ENCODE results near the gene MED22. TPM values are rescaled to one million over a fixed set of nuclear protein-coding genes. Genes with fewer than 3 reads are reported as not detected.

Gene MED22
- total RNA-seq, 4 donors from 2014 or later, result 21.5 to 50.5 (median 25.4) TPM

DNA sequence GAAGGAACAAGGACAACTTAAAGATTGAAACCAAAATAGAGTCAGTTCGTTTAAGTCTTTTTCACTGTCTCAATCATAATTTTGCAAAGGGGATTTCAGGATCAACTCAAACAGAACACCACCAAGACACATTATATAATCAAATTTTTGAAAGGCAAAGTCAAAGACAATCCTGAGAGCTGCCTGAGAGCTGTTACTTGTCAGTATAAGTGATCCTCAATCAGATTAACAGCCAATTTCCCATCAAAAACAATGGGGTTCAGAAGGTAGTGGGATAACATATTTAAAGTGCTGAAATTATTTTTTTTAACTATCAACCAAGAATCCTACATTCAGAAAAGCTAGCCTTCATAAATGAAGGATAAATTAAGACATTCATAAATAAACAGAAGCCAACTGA, 53.7 kb downstream of the MED22 start:
- no peaks in the 10 kb centered on the region for H3K4me1 ChIP-seq
- DNase-seq, result no peak
- WGBS, 2 donors (ENCODE audit: low coverage in 1 of 2), result 60 to 64% methylated on average over 1 of the region's 1 CpG
- no peak for TF ChIP-seq POLR2A (IDR thresholded peaks at IDR 0.05)
- TF ChIP-seq, protein P1, sequence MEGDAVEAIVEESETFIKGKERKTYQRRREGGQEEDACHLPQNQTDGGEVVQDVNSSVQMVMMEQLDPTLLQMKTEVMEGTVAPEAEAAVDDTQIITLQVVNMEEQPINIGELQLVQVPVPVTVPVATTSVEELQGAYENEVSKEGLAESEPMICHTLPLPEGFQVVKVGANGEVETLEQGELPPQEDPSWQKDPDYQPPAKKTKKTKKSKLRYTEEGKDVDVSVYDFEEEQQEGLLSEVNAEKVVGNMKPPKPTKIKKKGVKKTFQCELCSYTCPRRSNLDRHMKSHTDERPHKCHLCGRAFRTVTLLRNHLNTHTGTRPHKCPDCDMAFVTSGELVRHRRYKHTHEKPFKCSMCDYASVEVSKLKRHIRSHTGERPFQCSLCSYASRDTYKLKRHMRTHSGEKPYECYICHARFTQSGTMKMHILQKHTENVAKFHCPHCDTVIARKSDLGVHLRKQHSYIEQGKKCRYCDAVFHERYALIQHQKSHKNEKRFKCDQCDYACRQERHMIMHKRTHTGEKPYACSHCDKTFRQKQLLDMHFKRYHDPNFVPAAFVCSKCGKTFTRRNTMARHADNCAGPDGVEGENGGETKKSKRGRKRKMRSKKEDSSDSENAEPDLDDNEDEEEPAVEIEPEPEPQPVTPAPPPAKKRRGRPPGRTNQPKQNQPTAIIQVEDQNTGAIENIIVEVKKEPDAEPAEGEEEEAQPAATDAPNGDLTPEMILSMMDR (IDR thresholded peaks at IDR 0.05), result no peak
- TF ChIP-seq POLR2AphosphoS5 (IDR thresholded peaks at IDR 0.05), result no peak
- TF ChIP-seq EP300 (IDR thresholded peaks at IDR 0.05; ENCODE audit: low read depth), result no peak
- H3K36me3 ChIP-seq, result no peaks in the 10 kb centered on the region
- peaks cover 3% of the 10 kb centered on the region for H3K27me3 ChIP-seq
- no peak overlapping the region for H3K27ac ChIP-seq
- intact Hi-C loops (cut with DNase I; ENCODE audit: low total_unique reads) (loop anchor here (5.0 kb wide), 1 partner anchor 1197 kb away; no protein-coding TSS in a partner anchor), in situ Hi-C loops (cut with MboI; ENCODE audit: low pct_ligation_motif_present in 1 of 4, low pct_unique_long_range_greater_than_20kb in 1 of 4, low sequenced_read_pairs in 3 of 4) (no loop called here)
- peaks cover 9% of the 10 kb centered on the region in 2 donors for H3K9me3 ChIP-seq
- no peak overlapping the region for H3K4me3 ChIP-seq

DNA sequence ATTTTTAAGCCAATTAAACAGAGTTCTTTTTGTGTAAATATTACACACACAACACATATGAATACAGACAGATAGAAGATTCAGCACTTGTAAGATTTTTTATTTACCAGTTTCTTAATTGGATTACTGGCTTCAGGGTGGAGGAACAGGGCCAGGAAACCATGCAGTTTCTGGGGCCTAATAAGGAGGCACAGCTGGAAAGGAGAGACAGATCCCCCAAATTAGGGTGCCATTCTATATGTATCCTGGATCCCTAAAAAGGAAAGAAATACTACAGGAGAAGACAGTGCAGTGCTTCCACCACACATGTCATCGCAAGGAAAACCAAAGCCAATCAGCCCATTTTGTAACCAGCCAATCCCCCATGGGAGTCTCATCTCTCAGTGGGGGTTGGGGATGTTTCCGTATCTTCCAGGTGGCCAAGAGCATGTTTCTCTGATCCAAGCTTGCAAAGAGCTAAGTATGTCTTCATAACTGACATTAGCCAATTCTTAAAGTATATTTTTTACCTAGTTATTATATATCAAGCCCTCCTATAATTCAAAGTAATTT, 57.1 kb downstream of the MED22 start:
- Histone ChIP-seq H3K4me1 (no peaks in the 10 kb centered on the region), H3K36me3 (no peaks in the 10 kb centered on the region), H3K27me3 (peaks cover 3% of the 10 kb centered on the region), H3K4me3 (no peak overlapping the region), H3K27ac (no peak overlapping the region), H3K9me3 (peaks cover 9% of the 10 kb centered on the region in 2 donors)
- intact Hi-C loops (cut with DNase I; ENCODE audit: low total_unique reads) (loop anchor here (5.0 kb wide), 1 partner anchor 1194 kb away; no protein-coding TSS in a partner anchor), in situ Hi-C loops (cut with MboI; ENCODE audit: low pct_ligation_motif_present in 1 of 4, low pct_unique_long_range_greater_than_20kb in 1 of 4, low sequenced_read_pairs in 3 of 4) (no loop called here)
- TF ChIP-seq POLR2AphosphoS5 (IDR thresholded peaks at IDR 0.05) (no peak), POLR2A (IDR thresholded peaks at IDR 0.05) (no peak), EP300 (IDR thresholded peaks at IDR 0.05; ENCODE audit: low read depth) (no peak)
- TF ChIP-seq, protein P1 (IDR thresholded peaks at IDR 0.05), result no peak
- 87 to 100% methylated on average over 1 to 2 of the region's 2 CpGs for WGBS, 2 donors (ENCODE audit: low coverage in 1 of 2)
- DNase-seq, result no peak

Small RNA genes within 50 kb of the gene (small RNA-seq; reads per million reads assigned to genes)
- gene RF00019, result 0 reads per million in 4 donors
- 0 reads per million in 4 donors for gene SNORD24
- 0 reads per million in 4 donors for gene SNORD36A
- 0 reads per million in 4 donors for gene SNORD36B
- gene SNORD36C, result 0 reads per million in 4 donors

Other genes starting within 250 kb of the MED22 start
- gene RALGDS, start 226.9 kb downstream of the MED22 start, total RNA-seq, result 100 to 1,000 TPM in 1 of 4 donors, 10 to 100 TPM in 3; 50.5 to 233 (median 58.2) TPM
- gene GBGT1, start 184.2 kb downstream of the MED22 start, total RNA-seq, result 10 to 100 TPM in 3 of 4 donors, 1 to 10 TPM in 1; 4.1 to 15.7 (median 11.8) TPM
- gene OBP2B, start 138.9 kb downstream of the MED22 start, total RNA-seq, result not detected
- 100 to 1,000 TPM in 3 of 4 donors, 10 to 100 TPM in 1; 77.4 to 199 (median 141) TPM for gene ABO, start 72.9 kb downstream of the MED22 start, total RNA-seq
- gene SURF6, start 11.9 kb downstream of the MED22 start, total RNA-seq, result 10 to 100 TPM; 18.1 to 61.3 (median 22.5) TPM
- 1,000 to 10,000 TPM in 2 of 4 donors, 100 to 1,000 TPM in 2; 725 to 1,490 (median 1,034) TPM for gene RPL7A, start 87 bp upstream of the MED22 start, total RNA-seq
- 10 to 100 TPM; 14.2 to 66.1 (median 50.2) TPM for gene SURF1, start 8.4 kb upstream of the MED22 start, total RNA-seq
- gene SURF2, start 8.4 kb upstream of the MED22 start, total RNA-seq, result 10 to 100 TPM in 3 of 4 donors, 1 to 10 TPM in 1; 3.7 to 21.4 (median 17.9) TPM
- gene SURF4, start 27.9 kb upstream of the MED22 start, total RNA-seq, result 100 to 1,000 TPM in 3 of 4 donors, 10 to 100 TPM in 1; 89.4 to 205 (median 147) TPM
- gene STKLD1, start 28.2 kb upstream of the MED22 start, total RNA-seq, result 1 to 10 TPM in 1 of 4 donors, under 1 TPM in 1, not detected in 2; 0.68 to 1.5 TPM
- 10 to 100 TPM; 12.1 to 21.9 (median 16.0) TPM for gene REXO4, start 69.9 kb upstream of the MED22 start, total RNA-seq
- gene ADAMTS13, start 74.2 kb upstream of the MED22 start, total RNA-seq, result 10 to 100 TPM in 2 of 4 donors, 1 to 10 TPM in 2; 2.6 to 12.7 (median 7.2) TPM
- gene CACFD1, start 111.8 kb upstream of the MED22 start, total RNA-seq, result 100 to 1,000 TPM in 1 of 4 donors, 10 to 100 TPM in 3; 44.6 to 153 (median 80.0) TPM
- 10 to 100 TPM in 1 of 4 donors, 1 to 10 TPM in 2, under 1 TPM in 1; 0.96 to 20.1 (median 3.4) TPM for gene SLC2A6, start 131.0 kb upstream of the MED22 start, total RNA-seq
- gene MYMK, start 176.8 kb upstream of the MED22 start, total RNA-seq, result not detected
- gene ADAMTSL2, start 186.6 kb upstream of the MED22 start, total RNA-seq, result 1 to 10 TPM in 2 of 4 donors, under 1 TPM in 2; 0.64 to 2.4 (median 1.5) TPM

Measured in transverse colon (tissue), 4 donors.